ENCODE data around the gene PSD4.

DNA sequence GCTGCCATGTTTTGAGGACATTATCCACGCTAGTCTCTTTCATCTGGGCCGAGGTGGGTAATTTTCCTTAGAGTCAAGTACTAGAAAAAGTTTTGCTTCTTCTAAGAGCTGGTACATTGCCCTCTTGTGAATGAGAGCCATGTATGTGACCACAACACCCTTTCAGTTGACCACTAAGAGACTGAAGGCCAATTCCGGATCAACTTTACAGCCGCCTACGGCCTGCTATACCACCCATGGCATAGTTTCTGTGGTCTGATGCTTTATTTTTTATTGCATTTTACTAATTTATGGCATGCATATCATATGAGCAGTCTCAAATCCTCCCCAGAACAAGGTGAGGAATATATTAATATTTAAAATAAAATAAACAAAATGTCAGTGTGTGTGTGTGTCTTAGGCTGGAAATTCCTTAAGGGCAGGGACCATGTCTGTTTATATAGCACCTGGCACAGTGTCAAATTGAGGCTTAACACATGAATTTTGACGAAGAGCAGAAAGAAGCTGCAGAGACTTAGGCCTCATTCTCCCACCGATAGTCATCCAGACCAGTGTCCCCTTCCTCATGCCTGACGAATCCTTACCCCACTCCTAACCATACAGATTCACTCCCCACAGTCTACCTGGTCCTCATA, 35.4 kb downstream of the PSD4 start:
- TF ChIP-seq, protein P1, sequence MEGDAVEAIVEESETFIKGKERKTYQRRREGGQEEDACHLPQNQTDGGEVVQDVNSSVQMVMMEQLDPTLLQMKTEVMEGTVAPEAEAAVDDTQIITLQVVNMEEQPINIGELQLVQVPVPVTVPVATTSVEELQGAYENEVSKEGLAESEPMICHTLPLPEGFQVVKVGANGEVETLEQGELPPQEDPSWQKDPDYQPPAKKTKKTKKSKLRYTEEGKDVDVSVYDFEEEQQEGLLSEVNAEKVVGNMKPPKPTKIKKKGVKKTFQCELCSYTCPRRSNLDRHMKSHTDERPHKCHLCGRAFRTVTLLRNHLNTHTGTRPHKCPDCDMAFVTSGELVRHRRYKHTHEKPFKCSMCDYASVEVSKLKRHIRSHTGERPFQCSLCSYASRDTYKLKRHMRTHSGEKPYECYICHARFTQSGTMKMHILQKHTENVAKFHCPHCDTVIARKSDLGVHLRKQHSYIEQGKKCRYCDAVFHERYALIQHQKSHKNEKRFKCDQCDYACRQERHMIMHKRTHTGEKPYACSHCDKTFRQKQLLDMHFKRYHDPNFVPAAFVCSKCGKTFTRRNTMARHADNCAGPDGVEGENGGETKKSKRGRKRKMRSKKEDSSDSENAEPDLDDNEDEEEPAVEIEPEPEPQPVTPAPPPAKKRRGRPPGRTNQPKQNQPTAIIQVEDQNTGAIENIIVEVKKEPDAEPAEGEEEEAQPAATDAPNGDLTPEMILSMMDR (IDR thresholded peaks at IDR 0.05): no peak
- TF ChIP-seq EP300 (IDR thresholded peaks at IDR 0.05) (no peak), POLR2A (IDR thresholded peaks at IDR 0.05) (no peak)
